Measurements from ENCODE around the gene PDGFA.

Gene PDGFA

DNA sequence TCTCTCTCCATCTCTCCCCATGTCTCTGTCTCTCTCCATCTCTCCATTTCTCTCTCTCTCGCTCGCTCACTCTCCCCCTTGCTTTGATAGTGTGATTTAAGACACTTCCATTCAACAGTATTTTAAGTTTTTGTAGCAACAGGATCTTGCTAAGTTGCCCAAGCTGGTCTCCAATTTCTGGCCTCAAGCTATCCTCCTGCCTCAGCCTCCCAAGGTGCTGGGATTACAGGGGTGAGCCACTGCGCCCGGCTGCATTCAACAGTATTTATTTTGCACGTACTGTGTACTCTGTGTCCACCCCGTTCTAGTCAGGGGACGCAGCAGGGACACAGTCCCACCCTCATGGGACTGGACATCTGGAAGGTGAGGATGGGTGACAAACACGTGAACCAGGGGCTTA is 14.4 kb upstream of the PDGFA start:
- DNase-seq, result no peak

DNA sequence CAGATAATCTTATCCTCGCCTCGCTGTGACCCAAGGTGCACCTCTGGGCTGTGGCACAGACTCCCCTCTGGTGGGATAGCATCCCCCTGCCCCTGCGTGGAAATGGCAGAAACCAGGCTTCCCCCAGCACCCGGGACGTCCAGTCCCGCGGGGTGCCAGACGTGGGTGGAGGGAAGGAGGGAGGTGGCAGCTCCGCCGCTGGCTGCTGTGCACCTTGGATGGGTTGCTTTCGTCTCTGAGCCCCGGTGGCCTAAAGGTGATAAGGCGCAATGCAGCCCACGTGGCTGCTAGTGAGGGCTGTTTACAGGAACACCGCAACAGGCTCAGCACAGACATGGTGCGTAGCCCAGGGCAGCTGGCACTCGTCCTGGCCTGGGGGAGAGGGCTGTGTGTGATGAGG is 13.6 kb upstream of the PDGFA start:
- no peak for DNase-seq

- no peak for DNase-seq
Measured at GRCh38 chr7:532379-533143, 12.9 kb upstream of the PDGFA start.

DNA sequence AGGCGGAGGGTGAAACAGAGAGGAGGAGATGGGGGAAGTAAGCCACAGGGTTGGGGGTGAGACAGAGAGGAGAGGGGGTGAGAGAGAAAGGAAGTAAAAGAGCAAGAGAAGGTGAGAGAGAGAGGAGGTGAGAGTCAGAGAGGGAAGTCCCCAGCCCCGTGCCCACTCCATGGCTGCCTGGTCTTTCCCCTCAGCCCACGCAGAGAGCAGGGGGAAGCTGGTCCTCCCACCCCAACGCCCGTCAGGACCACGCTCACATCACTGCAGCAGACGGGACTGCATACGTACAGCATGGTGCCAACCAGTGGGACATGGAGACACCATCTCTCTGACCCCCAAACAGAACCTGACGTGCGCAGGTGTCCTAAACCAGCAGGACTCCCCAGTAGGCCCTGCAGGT is 12.1 kb upstream of the PDGFA start:
- DNase-seq, result no peak

DNA sequence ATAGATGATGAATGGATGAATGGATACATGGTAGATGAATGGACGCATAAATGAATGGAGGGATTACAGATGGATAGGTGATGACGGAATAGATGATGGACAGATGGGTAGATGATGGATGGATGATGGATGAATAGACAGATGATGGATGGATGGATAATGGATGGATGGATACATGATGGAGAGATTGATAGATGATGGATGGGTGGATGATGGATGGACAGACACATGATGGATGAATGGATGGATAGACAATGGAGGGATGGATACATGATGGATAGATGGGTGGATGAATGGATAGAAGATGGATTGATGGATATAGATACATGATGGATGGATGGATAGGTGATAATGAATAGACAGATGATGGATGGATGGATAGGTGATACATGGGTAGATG is 8.8 kb upstream of the PDGFA start:
- DNase-seq, result no peak

- DNase-seq, result no peak
Measured at GRCh38 chr7:527723-528122, 8.1 kb upstream of the PDGFA start.

GRCh38 chr7:526460-527034 is 6.9 kb upstream of the PDGFA start:
- DNase-seq, result no peak

DNA sequence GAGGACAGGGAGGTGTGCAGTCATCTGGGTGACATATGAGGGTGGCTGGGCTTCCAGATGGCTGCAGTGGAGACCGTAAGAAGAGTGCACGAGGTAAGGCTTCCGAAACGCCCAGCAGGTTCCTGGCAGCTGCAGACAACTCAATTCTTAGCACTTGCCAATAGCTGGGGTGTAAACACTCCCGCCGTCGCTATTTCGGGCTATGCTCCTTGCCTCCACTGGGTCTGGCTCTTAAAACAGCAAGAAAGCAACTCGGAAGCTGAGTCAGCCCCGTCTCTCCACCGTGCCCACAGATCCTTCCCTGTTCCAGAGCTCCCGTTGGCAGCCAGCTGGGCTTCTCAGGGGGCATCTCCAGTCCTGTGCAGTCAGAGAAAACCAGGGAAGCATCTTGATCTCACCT is 6.1 kb upstream of the PDGFA start:
- DNase-seq, result no peak

DNA sequence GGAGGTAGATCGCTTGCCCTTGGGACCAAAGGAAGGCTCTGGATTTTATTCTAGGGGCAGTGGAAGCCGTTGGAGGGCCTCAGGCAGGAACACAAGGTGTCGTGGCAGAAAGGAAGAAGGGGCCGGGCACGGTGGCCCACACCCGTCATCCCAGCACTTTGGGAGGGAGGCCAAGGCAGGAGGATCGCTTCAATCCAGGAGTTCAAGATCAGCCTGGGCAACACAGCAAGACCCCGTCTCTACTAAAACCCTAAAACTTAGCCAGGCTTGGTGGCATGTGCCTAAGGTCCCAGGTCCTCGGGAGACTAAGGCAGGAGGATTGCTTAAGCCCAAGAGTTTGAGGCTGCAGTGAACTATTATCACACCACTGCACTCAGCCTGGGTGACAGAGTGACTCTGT is 5.2 kb upstream of the PDGFA start:
- DNase-seq, result no peak

GRCh38 chr7:523347-524336 is 4.0 kb upstream of the PDGFA start:
- no peak for DNase-seq

DNA sequence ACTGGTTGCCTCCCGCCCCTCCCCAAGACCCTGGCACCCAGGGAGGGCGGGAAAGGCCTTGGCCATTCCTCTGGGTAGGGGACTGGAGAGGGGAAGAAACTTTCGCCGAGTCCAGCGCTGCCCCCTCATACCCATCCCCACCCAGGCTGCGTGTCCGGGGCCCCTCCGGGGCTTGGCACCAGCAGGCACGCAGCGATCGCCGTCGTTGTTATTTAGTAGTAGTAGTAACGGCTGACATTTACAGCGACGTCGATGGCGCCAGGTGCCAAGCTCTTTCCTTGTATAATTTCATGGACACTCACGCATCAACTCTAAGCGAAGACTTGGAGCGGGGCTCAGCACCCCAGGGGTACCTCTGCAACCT is 3.3 kb upstream of the PDGFA start:
- no peak for DNase-seq

GRCh38 chr7:522071-522950 is 2.7 kb upstream of the PDGFA start:
- peak; percentile 5 for DNase-seq

DNA sequence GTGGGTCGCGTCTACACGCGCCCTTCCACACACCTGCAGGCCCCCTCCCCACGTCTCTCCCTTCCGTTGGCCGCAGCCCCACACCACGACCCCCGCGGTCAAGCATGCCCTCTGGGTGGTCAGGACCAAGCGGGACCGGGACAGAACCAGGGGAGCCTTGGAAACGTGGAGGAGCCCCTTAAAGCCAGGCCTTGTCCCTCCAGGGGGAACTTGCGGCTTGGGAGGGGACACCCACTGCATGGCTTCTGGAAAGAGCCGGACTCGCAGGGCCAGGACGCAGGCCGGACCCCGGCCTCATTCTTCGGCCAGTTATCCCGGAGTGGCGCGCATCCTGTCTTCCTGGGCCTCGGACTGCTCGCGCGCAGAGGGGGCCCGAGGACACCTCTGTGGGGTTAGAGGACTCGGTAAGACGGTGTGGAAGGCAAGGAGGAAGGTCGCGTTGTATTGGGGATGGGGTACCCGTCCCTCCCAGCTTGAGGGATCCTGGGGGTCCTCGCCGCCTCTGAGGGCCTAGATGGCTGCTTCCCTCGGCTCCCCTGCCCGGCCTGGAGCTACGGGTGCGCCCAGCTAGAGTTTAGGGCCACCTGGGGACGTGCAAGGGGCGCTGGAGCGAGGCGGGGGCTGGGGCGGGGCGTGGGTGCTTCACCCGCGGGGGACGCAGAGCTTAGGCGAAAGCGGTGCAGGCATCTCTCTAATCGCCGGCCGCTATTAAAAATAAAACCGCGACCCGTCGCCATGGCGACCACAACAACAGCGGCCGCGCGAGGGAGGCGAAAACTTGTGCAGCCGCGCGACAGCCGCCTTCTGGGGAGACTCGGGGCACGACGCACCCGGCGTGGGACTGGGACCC is 1.8 kb upstream of the PDGFA start:
- DNase-seq, result no peak

DNA sequence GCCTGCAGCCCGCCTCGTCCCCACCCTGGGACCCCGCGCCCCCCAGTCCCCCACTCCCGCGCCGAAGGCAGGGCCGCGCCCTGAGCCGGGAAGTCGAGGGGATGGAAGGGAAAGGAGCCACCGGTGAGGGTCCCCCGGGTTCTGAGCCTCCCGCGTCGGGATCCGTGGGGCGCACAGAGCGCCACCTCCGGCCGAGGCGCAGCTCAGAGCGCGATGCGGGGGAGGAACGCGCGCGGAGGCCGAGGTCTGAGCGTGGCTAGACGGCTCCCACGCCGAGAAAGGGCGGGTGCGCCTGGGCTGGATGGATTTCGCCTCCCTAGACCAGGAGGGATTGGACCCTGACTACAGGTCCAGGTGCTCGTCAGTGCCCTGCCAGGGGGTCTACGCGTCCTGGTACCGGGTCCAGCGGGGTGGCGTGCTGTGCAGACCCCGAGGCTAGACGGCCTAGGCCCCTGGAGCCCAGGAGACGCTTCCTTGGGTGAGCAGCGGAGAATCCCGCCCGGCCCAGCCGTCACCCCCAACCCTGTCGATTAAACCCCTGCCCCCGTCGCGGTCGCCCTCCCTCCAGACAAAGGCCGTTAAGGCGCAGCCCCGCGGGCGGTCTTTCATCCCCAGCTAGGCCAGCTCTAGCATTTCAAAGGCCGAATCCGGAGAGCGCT is 986 bp upstream of the PDGFA start:
- DNase-seq, result no peak

- no peak for DNase-seq
Measured at GRCh38 chr7:518630-519483, 789 bp downstream of the PDGFA start.

GRCh38 chr7:517774-518629 is 1.6 kb downstream of the PDGFA start:
- DNase-seq, result no peak

DNA sequence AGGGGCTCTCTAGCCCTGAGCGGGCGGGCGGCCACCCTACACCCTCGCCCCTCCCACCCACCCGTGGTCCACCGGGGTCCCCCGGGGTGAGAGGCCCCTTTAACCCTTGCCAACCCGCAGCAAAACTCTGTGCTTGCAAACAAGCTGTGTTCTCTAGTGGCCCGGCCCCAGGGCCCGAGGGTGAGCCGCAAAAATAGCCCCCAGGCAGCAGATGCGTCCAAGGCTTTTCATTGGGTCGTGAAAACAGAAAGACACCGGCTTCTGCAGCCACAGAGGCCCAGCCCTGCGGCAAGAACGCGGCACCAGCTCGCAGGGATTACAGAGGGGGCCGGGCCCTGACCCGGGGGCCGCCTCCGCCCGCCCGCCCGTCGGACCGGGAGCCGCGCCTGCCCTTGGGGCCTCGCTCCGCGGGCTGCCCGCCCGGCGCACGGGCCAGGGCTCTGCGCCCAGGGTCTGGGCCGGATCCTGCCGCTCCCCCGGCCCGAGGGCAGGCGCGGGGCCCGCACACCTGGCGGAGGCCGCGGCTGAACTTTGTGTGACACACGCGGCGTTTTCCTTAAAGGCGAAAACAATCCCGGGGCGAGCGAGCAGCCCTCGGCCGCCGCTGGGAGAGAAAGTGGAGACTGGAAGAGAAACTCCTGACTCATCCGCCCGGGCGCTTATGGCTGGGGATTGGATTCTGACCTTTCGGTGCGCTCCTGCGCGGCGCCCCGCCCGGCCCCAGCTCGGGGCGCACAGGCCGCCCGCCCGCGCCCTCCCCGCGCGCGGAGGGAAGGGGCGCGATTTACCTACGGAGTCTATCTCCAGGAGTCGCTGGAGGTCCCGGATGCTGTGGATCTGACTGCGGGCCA is 2.8 kb downstream of the PDGFA start:
- no peak for DNase-seq

- DNase-seq, result no peak
Measured at GRCh38 chr7:516216-516605, 3.4 kb downstream of the PDGFA start.
